HK-2 (cell line): Measurements from ENCODE around the gene KRTAP1-1.
"Not testable (repeated sequence)": the region's sequence is repeated elsewhere in the genome, so short reads cannot be mapped to it uniquely, and the experiment has no call there.

Experiments
- DNase-seq: peaks from one replicate; pipeline ENCODE4 v3.0.0-alpha.2; 2018; ENCODE audit not compliant: unreplicated experiment

KRTAP1-1 gene

DNA sequence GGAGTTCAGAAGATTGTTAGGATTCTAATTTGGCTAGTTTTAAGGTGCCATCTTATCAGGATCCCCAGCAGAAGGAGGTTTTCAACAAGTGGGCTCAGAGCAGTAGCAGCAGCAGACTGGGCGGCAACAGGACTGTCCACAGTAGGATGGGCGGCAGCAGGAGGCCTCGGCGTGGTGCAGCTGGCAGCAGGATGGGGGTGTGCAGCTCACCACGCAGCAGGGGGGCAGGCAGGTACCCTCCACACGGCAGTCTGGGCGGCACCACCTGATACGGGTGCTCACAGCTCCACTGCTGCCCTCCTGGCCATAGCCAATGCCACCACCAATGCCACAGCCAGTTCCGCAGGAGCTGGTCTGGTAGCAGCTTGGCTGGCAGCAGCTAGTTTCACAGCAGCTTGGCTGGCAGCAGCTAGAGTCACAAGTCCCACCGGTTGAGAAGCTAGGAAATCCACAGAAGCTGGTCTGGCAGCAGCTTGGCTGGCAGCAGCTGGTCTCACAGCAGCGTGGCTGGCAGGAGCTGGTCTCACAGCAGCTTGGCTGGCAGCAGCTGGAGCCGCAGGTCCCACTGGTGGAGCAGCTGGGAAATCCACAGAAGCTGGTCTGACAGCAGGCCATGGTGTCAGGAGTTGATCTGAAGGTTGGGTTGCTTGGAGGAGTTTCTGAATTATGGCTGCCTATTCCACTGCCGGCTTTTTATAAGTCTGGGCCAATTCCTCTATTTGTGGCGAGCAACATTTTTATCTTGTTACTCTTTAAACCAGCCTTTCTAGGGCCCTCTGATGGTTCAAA is at the start of gene KRTAP1-1:
KRTAP1-1 (minus strand) TSS at position 668 of the 789 bp plus-strand sequence; CDS start at position 615, 53 bp downstream.
- not testable (repeated sequence) for DNase-seq

DNA sequence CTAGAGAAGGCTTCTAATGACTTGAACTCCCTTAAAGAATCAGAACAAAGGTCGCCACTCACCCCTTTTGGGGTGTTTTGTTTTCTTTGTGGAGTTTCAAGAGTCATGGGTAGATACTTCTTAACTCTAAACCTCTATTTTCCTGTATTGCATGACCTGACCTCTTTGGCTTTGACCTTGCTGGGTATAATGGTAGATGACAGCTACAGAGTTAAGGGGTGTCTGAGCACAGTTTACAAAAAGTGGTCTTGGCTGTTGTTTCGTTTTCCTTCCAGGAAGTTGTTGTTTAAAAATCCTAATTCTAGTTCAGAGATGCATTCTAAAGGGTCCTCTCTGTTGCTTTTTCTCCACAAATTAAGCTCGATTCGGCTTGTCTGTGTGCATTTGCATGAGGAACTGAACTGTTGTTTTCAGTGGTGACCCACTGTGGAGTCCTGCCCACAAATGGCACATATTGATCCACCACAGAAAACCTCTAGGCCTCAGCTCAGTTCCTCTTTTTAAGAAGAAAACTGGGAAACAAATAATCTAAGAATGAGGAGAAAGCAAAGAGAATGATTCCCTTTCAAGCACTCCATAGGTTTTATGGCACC is 47.6 kb upstream of the KRTAP1-1 start:
- DNase-seq: not testable (repeated sequence)

- DNase-seq: not testable (repeated sequence)
Observed at GRCh38 chr17:41084100-41084856, 43.0 kb upstream of the KRTAP1-1 start, which contains the start of gene KRTAP4-7. Gene KRTAP4-7, plus strand, starts transcription at chr17:41084150. Its CDS starts 57 bp downstream, at chr17:41084207.

DNA sequence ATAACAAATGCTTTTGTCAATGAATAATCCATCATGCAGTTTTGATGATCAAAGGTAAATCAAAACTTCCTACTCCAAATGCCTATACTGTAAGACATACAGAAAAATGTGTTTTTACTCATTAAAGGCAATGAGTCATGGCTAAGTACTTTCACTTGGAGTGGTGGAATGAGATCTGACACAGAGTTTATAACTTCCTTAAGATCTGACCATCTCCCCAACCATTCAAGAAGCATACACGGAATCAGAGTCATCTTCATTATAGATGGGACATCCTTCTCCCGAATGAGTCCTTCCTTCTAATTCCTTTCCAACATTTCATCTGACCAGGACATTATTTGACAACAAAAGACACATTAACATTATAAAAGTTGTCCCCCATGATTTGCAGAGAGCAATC is 42.2 kb upstream of the KRTAP1-1 start:
- not testable (repeated sequence) for DNase-seq

GRCh38 chr17:41082626-41083025 is 41.4 kb upstream of the KRTAP1-1 start:
- DNase-seq: no peak

GRCh38 chr17:41076788-41077187 is 35.5 kb upstream of the KRTAP1-1 start:
- DNase-seq: no peak

DNA sequence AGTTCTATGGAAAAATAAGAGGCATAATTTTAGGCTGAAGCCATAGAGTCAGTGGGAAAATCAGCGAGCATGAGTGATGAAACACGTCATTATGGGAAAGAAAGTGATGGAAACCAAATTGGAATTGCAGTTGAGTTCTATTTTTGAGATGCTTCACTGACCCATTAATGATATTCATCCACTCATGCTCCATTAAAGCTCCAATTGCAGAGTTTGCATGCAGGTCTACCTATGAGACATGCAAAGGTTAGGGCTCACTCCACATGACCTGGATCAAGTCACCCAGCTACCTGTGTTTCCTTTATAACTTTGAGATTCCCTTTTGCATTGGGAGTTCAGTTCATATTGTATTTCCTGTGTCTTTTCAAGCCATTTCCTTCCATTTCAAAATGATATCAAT is 32.4 kb upstream of the KRTAP1-1 start:
- DNase-seq: no peak

DNA sequence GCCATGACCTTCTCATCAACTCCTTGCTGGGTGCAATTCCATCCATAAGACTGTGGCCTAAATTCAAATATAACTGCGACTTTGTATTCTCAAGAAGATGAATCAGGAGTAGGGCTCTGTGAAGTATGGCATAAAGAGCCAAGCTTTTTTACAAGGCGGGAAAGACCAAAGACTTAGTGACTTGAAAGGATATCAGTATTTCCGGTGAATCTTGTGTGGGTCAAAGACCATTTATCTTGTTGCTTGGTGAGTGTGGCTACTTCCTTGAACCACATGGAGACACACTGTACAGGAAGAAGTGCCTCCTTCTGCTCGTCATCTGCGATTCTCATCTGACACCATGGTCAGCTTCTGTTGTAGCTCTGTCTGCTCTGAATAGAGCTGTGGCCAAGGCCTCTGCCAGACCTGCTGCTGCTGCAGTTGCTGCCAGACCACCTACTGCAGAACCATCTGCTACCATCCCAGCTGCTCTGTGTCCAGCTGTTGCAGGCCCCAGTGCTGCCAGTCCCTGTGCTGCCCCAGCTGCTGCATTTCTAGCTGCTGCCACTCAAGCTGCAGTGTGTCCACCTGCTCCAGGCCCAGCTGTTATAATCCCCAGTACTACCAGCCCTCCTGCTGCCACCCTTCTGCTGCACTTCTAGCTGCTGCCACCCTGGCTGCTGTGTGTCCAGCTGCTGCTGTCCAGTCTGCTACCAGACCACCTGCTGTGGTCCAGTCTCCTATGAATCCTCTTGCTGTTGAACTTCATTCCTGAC is 30.5 kb upstream of the KRTAP1-1 start:
- DNase-seq: no peak

DNA sequence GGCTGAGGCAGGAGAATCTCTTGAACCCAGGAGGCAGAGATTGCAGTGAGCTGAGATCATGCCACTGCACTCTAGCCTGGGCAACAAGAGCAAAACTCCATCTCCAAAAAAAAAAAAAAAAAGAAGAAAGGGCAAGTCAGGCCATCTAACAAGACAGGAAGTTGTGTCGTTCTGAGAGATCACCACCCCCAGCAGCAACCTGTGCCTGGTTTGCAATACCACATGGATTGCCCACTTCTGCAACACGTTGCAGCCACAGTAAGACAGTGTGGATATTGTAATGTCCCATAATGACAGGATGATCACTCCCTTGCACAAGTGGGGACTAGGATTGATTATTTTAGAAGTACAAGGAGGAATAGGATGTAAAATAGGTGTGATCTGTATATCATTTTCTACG is 27.8 kb upstream of the KRTAP1-1 start:
- DNase-seq: no peak

DNA sequence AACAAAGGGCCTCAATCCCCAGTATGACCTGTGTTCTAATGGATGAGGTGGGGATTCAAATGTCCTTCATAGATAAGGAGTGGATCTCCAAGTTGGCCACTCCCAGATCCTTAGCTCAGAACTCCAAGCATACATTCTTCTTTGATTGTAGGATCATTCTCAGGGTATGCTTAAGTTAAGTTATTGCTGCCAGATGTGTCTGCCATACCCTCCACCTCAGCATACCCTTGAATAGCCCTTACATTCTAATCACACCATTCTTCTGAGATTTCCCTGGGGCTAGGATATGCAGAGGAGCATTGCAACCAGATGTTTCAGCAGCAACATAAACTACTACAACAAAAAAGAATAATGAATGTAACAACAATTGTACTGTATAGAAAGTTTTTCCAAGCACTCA is 26.0 kb upstream of the KRTAP1-1 start:
- no peak for DNase-seq

- DNase-seq: peak; percentile 69
Observed at GRCh38 chr17:41065829-41066624, 24.8 kb upstream of the KRTAP1-1 start, which contains the start of gene KRTAP2-4. Gene KRTAP2-4, minus strand, starts transcription at chr17:41065879. Its CDS starts 34 bp downstream, at chr17:41065845.

GRCh38 chr17:41065016-41065689 is 23.9 kb upstream of the KRTAP1-1 start:
- DNase-seq: not testable (repeated sequence)

GRCh38 chr17:41064301-41064700 is 23.1 kb upstream of the KRTAP1-1 start:
- no peak for DNase-seq

DNA sequence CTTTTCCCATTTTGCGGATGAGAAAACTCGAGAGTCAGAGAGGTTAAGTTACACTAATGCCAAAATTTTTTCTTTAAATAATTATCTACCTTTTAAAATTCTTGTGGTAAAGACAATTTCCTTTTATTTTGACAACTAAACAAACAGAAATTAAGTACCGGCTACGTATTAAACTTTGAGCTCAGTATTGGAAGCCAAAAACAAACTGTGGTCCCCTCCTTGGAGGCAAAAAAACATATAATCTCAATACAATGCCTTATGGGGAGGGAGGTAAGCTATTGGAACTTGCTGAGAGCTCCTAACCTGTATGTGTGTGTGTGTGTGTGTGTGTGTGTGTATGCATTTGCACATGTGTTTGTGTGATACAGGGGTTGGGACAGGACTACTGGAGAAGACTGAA is 22.2 kb upstream of the KRTAP1-1 start:
- no peak for DNase-seq

DNA sequence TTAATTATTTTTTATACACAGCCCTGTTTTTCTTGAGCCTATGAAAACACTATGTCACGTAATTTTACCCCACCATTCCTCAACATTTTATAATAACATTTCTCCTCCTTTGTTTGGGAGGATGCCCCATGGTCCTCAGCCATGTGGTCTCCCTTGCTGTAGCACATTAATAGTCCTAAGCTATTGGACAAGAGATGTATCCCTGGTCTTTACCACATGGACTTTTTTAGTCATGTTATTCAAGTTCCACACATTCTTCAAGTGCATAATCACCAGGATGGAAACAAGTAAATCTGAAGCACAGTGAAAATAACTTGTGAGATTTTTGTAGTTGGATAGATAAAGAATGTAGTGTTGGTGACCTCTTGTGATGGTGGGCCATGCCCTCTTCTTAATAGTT is 20.7 kb upstream of the KRTAP1-1 start:
- no peak for DNase-seq

DNA sequence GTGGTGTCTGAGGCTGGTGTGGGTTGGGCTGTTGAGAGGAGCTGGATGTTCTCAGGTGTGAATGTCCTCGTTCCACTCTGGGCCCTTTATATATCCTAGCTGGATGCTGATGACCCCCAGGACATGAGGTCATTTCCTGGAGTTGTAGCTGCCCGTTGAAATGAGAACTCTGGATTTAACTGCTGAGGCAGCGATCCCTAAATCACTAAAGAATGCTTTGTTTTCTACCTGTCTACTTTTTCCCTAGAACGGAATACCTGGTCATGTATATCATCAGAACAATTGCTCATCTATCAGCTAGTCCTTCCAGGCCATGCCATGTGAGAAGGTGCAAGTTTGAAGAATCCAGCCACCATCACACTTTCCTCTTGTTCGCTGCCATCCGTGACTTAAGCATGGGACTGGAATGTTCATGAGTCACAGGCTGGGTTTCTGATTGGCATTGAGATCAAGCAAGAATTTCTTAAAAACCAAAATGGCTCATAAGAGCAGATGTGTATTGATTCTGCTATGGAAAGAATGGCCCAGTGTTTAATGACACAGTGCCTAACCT is 18.9 kb upstream of the KRTAP1-1 start, which contains the start of gene KRTAP2-3:
KRTAP2-3 (minus strand) TSS at position 63 of the 553 bp plus-strand sequence. CDS start 64 bp downstream, outside the sequence.
- DNase-seq: peak; percentile 81

DNA sequence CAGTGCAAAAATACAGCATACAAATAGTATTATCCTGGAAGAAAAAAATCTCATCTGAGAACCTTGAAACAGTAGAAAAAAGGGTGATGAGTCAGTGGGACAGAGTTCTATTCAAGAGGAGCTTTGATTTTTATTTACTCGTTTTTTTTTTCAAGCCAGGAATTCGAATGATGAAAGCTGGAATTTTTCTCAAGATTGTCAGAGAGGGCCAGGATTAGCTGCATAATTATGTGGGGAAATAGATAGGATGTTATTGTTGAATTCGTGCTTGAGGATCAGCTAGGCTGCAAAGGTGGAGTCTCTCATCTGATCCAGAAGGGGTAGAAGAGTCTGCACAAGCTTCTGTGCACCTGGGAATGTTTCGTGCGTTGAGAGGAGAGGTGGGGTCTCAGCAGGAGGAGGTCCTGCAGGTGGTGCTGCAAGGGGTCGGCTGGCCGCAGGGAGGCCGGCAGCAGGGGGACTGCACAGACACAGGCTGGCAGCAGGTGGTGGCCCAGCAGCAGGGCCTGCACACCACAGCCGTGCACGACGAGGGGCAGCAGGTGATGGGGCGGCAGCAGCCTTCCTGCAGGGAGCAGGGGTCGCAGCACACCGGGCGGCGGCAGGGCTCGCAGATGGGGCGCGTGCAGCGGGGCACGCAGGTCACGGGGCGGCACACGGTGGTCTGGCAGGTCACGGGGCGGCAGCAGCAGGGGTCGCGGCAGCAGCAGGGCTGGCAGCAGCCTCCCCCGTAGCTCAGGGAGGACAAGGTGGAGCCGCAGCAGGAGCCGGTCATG is 18.2 kb upstream of the KRTAP1-1 start:
- DNase-seq: not testable (repeated sequence)

DNA sequence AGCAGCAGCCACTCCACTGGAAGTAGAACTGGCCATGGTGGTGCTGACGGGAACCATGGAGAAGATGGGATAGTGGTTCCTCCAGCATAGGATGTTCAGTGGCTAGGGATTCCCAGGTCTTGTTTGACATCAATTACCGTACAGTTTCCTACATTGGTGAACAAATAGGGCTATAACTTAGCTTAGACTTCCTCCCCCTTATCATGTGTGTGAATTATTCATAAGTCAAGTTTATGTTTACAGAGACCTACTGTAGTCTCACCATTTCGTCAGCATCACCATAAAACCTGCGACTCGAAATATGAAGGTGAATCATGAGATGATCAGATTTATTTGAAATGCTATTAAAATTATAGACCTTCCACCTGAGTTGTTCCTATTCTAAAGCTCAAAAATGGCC is 17.5 kb upstream of the KRTAP1-1 start:
- no peak for DNase-seq

DNA sequence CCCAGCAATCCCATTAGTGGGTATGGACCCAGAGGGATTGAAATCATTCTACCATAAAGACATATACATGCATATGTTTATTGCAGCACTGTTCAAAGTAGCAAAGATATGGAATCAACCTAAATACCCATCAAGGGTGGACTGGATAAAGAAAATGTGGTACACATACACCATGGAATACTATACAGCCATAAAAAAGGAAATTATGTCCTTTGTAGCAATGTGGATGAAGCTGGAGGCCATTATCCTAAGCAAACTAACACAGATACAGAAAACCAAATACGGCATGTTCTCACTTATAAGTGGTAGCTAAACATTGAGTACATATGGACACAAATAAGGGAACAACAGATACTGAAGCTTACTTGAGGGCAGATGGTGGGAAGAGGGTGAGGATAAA is 16.3 kb upstream of the KRTAP1-1 start:
- no peak for DNase-seq
